ENCODE measurements around the gene TSPAN32.
"Not testable (repeated sequence)": the region's sequence is repeated elsewhere in the genome, so short reads cannot be mapped to it uniquely, and the experiment has no call there.

Gene TSPAN32

GRCh38 chr11:2363577-2364370 is 62.0 kb downstream of the TSPAN32 start:
- DNase-seq (ENCODE audit: low read depth in 2 of 2): no peak

- DNase-seq (ENCODE audit: low read depth in 2 of 2): not testable (repeated sequence)
Measured at GRCh38 chr11:2364386-2364785, 62.6 kb downstream of the TSPAN32 start.

DNA sequence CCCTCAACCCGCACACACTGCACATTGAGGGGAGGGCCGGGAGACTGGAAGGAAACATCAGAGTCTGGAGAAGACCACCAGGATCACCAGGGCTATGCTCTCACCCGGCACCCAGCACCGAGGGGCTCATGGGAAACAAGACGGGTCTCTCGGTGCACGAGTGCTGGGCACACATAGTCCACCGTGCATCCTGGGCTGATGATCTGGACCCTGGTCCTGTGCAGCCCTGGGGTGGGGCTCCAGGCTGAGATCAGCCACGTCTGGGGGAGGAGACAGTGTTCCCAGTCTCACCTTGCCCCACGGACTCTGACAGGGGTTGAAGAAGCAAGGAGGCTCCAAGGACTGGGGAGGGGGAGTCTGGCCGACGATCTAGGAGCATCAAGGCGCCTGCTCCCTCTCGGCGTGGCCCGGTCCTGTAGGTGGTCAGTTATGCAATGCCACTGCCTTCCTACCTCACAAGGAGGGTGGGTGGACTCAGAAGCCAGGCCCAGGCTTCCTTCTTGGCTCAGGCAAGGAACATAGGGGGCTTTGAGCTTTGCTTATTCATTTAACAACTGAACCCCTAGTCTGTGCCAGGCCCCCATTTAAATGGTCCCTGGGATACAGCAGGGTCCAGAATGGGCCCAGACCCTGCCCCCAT is 63.9 kb downstream of the TSPAN32 start:
- DNase-seq (ENCODE audit: low read depth in 2 of 2): no peak

DNA sequence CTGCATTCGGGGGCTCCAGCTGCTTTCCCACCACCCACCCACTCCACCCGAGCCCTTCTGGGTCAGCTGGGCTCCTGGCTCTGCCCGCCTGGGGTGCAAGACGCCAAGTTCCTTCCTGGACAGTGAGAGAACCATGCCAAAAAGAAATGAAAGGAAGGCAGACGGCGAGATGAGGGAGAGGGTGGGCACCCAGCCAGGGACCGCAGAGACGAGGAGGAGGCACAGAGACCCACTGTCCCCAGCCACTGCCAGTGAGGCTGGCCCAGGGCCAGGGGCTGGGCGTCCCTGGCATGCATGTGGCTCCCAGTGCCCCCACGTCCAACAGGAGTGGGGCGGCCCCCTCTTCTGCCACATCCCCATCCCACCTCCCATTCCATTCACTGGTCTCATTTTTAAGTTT is 64.5 kb downstream of the TSPAN32 start:
- no peak for DNase-seq (ENCODE audit: low read depth in 2 of 2)

GRCh38 chr11:2366733-2367132 is 64.9 kb downstream of the TSPAN32 start:
- DNase-seq (ENCODE audit: low read depth in 2 of 2): no peak

DNA sequence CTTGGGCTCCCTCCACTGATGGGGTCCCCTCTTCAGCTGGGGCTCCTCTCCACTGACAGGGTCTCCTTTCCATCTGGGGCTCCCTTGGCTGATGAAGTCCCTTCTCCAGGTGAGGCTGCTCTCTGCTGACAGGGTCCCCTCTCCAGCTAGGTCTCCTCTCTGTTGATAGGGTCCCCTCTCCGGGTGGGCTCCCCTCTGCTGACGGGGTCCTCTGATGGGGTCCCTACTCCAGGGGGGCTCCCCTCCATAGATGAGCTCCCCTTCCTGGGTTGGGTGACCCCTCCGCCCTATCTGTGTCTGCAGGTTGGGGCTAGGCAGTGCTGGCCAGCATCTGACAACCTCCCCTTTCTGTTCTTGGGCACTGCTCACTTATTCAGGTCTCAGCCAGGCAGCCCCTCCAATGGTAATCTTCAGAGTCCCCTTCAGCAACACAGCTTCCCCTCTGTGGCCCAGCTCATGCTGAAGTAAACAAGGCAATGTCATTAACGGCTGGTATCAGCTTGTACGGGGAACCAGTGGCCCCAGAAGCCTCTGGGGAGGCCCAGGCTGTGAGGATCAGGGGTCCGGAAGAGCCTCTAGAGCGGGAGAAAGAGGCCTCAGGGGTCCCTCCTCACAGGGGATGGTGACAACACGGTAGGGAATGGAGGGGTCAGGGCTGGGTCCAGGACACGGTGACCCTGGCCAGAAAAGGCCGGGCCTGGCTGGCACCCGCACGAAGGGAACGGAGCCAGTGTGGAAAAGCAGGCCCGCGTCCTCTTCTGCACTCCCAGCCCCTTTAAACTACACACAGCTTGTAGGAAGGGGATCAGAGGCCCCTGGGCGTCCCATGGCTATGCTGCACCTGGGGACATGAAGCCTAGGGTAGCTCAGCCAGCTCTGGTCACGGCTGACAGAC is 65.7 kb downstream of the TSPAN32 start:
- DNase-seq (ENCODE audit: low read depth in 2 of 2): no peak

All from stimulated activated CD8-positive, alpha-beta memory T cell treated with anti-CD3 and anti-CD28 coated beads, Interleukin-7, amount 100 ng/mL, for 1 hour (primary cell).